Nephron (organoid): ENCODE measurements around the gene SMARCC1.

Source experiments
- H3K27ac Mint-ChIP-seq, 3 experiments: 2 replicates each; pipeline ENCODE4 v1.8.0; 2020; ENCODE audit warnings: mixed read lengths in 3 of 3, mild to moderate bottlenecking in 2 of 3, moderate library complexity in 1 of 3
- H3K27me3 Mint-ChIP-seq: 2 replicates; pipeline ENCODE4 v1.8.0; 2021; ENCODE audit warnings: low read depth, mild to moderate bottlenecking, moderate library complexity, mixed read lengths
- H3K36me3 Mint-ChIP-seq: 2 replicates; pipeline ENCODE4 v1.8.0; 2020; ENCODE audit warnings: low read depth, mixed read lengths
- H3K4me1 Mint-ChIP-seq: 2 replicates; pipeline ENCODE4 v1.8.0; 2020; ENCODE audit warnings: mixed read lengths
- H3K4me3 Mint-ChIP-seq, 3 experiments: 2 replicates each; pipeline ENCODE4 v1.8.0; 2020; ENCODE audit warnings: mild to moderate bottlenecking in 3 of 3, mixed read lengths in 3 of 3, moderate library complexity in 2 of 3
- H3K9me3 Mint-ChIP-seq: 2 replicates; pipeline ENCODE4 v1.8.0; 2020; ENCODE audit warnings: mixed read lengths
- TF ChIP-seq, protein P1 (sequence below), 3 experiments: fragments of 200-600 bp; sonication (generic); IDR thresholded peaks; one replicate each; pipeline ENCODE4 v1.5.0; 2021; ENCODE audit warnings: antibody characterized with exemption in 3 of 3; ENCODE audit not compliant: unreplicated experiment in 3 of 3

SMARCC1 gene

DNA sequence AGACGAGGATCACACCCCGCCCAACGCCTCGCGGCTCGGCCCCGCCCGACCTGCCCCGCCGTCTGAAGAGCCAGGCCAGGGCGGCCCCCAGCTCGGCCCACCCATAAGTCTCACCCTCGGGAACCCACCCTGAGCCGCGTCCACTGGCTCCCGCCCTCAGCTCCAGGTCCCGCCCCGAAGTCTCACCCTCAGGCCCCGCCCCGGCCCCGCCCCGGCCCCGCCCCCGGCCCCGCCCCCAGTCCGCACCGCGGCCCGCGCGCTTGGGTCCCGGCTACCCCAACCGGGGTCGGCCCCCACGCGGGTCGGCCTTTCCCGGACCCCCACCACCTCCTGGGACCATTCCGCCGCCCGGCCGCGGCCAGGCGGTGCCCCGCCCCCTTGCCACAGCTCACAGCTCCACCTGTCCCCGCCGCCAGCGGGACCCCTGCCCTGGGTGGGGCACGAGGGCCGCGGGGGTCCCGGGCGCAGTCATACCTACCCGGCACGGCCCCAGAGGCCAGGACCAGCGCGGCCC lies 203.5 kb downstream of the SMARCC1 start:
- no peak overlapping the region for H3K27ac Mint-ChIP-seq
- H3K36me3 Mint-ChIP-seq = peaks cover 3% of the 10 kb centered on the region
- H3K9me3 Mint-ChIP-seq = no peaks in the 10 kb centered on the region
- H3K4me1 Mint-ChIP-seq = peaks cover 4% of the 10 kb centered on the region
- TF ChIP-seq, protein P1, sequence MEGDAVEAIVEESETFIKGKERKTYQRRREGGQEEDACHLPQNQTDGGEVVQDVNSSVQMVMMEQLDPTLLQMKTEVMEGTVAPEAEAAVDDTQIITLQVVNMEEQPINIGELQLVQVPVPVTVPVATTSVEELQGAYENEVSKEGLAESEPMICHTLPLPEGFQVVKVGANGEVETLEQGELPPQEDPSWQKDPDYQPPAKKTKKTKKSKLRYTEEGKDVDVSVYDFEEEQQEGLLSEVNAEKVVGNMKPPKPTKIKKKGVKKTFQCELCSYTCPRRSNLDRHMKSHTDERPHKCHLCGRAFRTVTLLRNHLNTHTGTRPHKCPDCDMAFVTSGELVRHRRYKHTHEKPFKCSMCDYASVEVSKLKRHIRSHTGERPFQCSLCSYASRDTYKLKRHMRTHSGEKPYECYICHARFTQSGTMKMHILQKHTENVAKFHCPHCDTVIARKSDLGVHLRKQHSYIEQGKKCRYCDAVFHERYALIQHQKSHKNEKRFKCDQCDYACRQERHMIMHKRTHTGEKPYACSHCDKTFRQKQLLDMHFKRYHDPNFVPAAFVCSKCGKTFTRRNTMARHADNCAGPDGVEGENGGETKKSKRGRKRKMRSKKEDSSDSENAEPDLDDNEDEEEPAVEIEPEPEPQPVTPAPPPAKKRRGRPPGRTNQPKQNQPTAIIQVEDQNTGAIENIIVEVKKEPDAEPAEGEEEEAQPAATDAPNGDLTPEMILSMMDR (IDR thresholded peaks at IDR 0.05; ENCODE audit: unreplicated experiment in 3 of 3) = no peak
- H3K4me3 Mint-ChIP-seq = peak overlapping the region in 2 of 3 experiments; percentile 47 to 63
- peaks cover 56% of the 10 kb centered on the region for H3K27me3 Mint-ChIP-seq

DNA sequence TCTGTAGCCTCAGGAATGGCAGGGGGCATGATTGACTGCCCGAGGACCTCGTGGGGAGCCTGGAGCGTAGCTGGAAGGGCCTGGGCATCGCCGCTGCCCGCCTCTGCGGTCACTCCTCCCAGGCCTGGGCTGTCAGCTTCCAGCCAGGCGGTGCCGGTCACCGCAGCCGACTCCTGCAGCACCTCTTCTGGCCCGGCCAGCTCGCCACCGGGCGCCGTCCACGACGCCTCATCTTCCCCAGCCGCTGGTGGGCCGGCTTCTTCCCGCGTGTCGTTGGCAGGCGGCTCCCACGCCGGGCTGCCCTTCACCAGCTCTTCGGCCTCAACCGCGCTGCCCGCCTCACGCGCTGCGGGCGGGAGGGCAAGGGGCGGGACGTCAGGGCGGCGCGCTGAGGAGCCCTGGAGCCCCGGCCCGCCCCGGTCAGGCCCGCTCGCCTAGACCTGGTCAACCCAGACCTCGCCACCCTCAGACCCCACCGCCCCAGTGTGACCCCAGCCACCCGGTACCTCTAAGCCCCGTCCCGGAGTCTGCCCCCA lies 204.0 kb downstream of the SMARCC1 start:
- TF ChIP-seq, protein P1 (IDR thresholded peaks at IDR 0.05; ENCODE audit: unreplicated experiment in 3 of 3) = no peak
- no peaks in the 10 kb centered on the region for H3K9me3 Mint-ChIP-seq
- H3K4me3 Mint-ChIP-seq = peak overlapping the region in 2 of 3 experiments; percentile 47 to 63
- H3K36me3 Mint-ChIP-seq = peaks cover 3% of the 10 kb centered on the region
- H3K27me3 Mint-ChIP-seq = peaks cover 59% of the 10 kb centered on the region
- H3K4me1 Mint-ChIP-seq = peaks cover 4% of the 10 kb centered on the region
- H3K27ac Mint-ChIP-seq = no peak overlapping the region

DNA sequence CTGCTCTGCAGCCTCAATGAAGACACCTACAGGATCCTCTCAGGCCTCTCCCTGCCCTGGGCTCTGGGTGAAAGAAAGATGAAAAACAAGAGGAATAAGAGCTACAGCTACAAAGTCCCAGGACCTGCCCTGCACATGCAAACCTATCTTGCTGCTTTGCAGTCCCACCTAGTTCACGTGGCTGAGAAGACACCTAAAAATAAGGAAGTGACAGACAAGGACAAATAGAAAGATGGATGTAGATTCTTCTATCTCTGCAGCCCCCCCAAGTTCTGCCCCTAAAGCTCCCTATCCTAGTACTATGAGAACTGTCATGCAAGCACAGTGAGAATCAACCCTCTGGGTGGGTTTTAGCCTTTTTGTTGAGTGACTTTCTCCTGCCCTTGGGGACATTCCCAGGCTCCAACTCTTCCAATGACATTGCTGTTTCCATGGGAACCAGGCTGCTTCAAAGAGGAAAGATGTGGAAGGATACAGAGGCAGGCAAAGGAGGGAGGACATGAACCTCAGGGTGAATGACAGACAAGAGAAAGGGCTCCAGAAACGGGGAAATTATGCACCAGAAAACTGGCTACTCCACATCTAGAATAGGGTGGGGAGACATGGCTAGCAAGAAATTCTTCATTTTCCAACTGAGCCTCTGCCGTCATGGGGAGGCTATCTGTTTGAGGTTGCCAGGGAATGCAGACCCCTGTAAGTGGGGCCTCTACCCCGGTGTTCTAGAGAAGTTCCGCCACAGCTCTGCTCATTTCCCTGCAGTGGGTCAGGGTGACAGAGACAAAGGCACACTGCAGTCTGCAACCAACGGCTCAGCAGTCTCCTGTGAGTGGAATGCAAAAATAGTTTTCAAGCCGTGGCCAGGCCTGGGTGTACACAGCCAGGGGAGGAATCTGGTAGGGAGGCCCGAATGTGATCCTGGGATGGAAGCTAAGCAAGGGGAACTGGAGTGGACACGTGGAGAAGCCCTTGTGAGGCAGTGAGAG lies 208.2 kb downstream of the SMARCC1 start:
- Mint-ChIP-seq H3K36me3 (no peaks in the 10 kb centered on the region), H3K4me3 (peak overlapping the region; percentile 40 to 53 (median 51)), H3K9me3 (no peaks in the 10 kb centered on the region), H3K27me3 (peaks cover 34% of the 10 kb centered on the region), H3K4me1 (peaks cover 24% of the 10 kb centered on the region), H3K27ac (no peak overlapping the region)
- TF ChIP-seq, protein P1 (IDR thresholded peaks at IDR 0.05; ENCODE audit: unreplicated experiment in 3 of 3) = no peak

DNA sequence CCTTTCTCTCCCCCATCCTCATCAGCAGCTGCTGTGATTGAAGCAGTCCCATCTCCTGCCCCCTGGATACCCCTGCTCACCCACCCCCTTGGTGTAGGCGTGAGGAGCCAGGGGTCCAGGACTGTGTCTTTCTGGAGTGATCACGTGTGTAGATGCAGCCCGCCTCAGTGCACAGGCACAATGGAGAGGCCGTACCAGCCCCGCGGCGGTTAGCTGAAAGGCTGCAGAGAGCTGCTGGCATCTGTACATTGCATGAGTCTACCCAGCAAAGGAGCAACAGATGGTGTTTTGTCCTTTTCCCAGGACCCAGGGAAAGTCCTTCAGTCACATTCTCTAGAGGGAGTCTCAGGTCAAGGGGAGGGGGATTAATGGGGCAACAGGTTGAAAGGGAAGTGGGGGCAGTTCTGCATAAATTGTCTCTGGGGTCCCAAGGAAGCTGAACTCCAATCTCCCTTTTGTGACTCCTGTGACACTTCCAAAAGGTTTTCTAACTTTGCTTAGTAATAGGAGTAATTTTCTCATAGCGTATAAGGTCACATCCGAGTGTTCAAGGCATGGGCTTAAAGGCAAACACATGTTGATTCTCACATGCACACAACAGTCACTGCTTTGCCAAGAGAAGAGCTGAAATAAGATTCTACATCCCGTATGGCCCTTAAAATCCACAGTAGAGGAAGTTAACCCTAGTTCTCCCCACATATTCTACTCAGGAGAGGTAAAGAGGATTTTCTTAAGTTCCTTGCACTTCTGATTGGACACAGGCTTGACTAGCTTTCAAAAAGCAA lies 210.1 kb downstream of the SMARCC1 start:
- H3K27ac Mint-ChIP-seq = peak overlapping the region; percentile 6 to 24 (median 21)
- peak overlapping the region in 1 of 3 experiments; percentile 21 for H3K4me3 Mint-ChIP-seq
- peaks cover 24% of the 10 kb centered on the region for H3K4me1 Mint-ChIP-seq
- H3K36me3 Mint-ChIP-seq = no peaks in the 10 kb centered on the region
- TF ChIP-seq, protein P1 (IDR thresholded peaks at IDR 0.05; ENCODE audit: unreplicated experiment in 3 of 3) = no peak
- H3K9me3 Mint-ChIP-seq = no peaks in the 10 kb centered on the region
- H3K27me3 Mint-ChIP-seq = peaks cover 28% of the 10 kb centered on the region

DNA sequence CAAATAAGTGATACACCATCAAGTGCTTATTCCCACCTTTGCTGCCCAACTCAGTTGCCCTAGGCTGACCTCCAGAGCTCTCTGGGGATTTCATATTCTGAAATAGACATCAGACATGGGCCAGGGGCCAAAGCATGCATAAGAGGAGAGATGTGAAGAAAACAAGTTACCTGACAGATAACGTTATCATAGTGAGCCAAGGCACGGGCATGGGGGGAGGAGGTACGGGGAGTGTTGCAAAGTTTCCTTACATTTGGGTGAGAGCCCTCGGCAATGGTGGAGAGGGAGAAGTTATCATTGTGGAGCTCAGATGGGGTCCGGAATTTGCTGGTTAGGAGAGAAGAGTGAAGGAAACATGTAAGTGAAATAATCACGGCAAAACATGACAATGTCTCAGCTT lies 212.8 kb downstream of the SMARCC1 start:
- no peaks in the 10 kb centered on the region for H3K36me3 Mint-ChIP-seq
- H3K27ac Mint-ChIP-seq = no peak overlapping the region
- H3K27me3 Mint-ChIP-seq = peaks cover 19% of the 10 kb centered on the region
- TF ChIP-seq, protein P1 (IDR thresholded peaks at IDR 0.05; ENCODE audit: unreplicated experiment in 3 of 3) = no peak
- no peaks in the 10 kb centered on the region for H3K9me3 Mint-ChIP-seq
- peaks cover 22% of the 10 kb centered on the region for H3K4me1 Mint-ChIP-seq
- no peak overlapping the region for H3K4me3 Mint-ChIP-seq
